PC-3 (cell line): Measurements from ENCODE around the gene EDN3. TPM values are rescaled to one million over a fixed set of nuclear protein-coding genes. Genes with fewer than 3 reads are reported as not detected.

Experiments used
- ATAC-seq: fragments of 200-7000 bp; cut with Tn5 transposase; 2 replicates; pipeline ENCODE4 v1.9.1; 2020; ENCODE audit warnings: mild to moderate bottlenecking, moderate library complexity
- BruUV-seq: library from RNA; stranded (reverse); fragments of 400-500 nt; replicated peaks from 2 replicates; lab custom pipeline; 2021; lab: Mats Ljungman, UMichigan
- CTCF ChIA-PET: fragments of 300-600 bp; sonication (Branson Sonifier 250); formaldehyde crosslinking; loops from one replicate; lab custom pipeline; 2022; ENCODE audit warnings: antibody characterized with exemption; lab: Charles Lee
- POLR2A ChIA-PET: fragments of 300-600 bp; sonication (Branson Sonifier 250); formaldehyde crosslinking; loops from one replicate; lab custom pipeline; 2022; ENCODE audit warnings: antibody characterized with exemption; ENCODE audit not compliant: unreplicated experiment; lab: Charles Lee
- DNase-seq: peaks from one replicate; pipeline ENCODE4 v3.0.0-alpha.2; 2015
- H2AFZ ChIP-seq: fragments of 300-600 bp; sonication (generic); 2 replicates; pipeline ENCODE4 v1.6.0; 2016; ENCODE audit warnings: antibody characterized with exemption, low read length
- H3F3A ChIP-seq: fragments of 300-600 bp; sonication (generic); one replicate; pipeline ENCODE4 v1.6.0; 2017; ENCODE audit warnings: antibody characterized with exemption, low read length, control low read depth, mild to moderate bottlenecking; ENCODE audit not compliant: unreplicated experiment
- H3K27ac ChIP-seq: fragments of 300-600 bp; sonication (generic); 2 replicates; pipeline ENCODE4 v1.5.1; 2016; ENCODE audit warnings: mild to moderate bottlenecking, low read length
- H3K27me3 ChIP-seq: fragments of 300-600 bp; sonication (generic); 2 replicates; pipeline ENCODE4 v1.6.1; 2016; ENCODE audit warnings: low read length, mixed read lengths
- H3K36me3 ChIP-seq: fragments of 300-600 bp; sonication (generic); 2 replicates; pipeline ENCODE4 v1.6.1; 2016; ENCODE audit warnings: low read depth, mixed run types, low read length, mixed read lengths
- H3K4me1 ChIP-seq: fragments of 300-600 bp; sonication (generic); 2 replicates; pipeline ENCODE4 v1.5.1; 2016; ENCODE audit warnings: low read length; ENCODE audit not compliant: insufficient read depth
- H3K4me2 ChIP-seq: fragments of 300-600 bp; sonication (generic); 2 replicates; pipeline ENCODE4 v1.6.0; 2016; ENCODE audit warnings: low read length
- H3K4me3 ChIP-seq: fragments of 300-600 bp; sonication (generic); 2 replicates; pipeline ENCODE4 v1.5.1; 2016; ENCODE audit warnings: mild to moderate bottlenecking, low read length, mixed read lengths
- H3K79me2 ChIP-seq: fragments of 300-600 bp; sonication (generic); 2 replicates; pipeline ENCODE4 v1.6.1; 2017; ENCODE audit warnings: low read length, mixed read lengths
- H3K9ac ChIP-seq: fragments of 300-600 bp; sonication (generic); 2 replicates; pipeline ENCODE4 v1.6.0; 2016; ENCODE audit warnings: mild to moderate bottlenecking, low read length
- H3K9me2 ChIP-seq: fragments of 300-600 bp; sonication (generic); replicated peaks from 2 replicates; pipeline ENCODE4 v1.6.1; 2016; ENCODE audit warnings: mixed run types, low read length, mixed read lengths
- H3K9me3 ChIP-seq: fragments of 300-600 bp; sonication (generic); 2 replicates; pipeline ENCODE4 v1.6.1; 2016; ENCODE audit warnings: low read length, mixed read lengths
- H4K20me1 ChIP-seq: fragments of 300-600 bp; sonication (generic); 2 replicates; pipeline ENCODE4 v1.6.1; 2016; ENCODE audit warnings: low read length, mixed read lengths
- CTCF ChIP-seq: fragments of 300-600 bp; sonication (generic); conservative IDR thresholded peaks from 2 replicates; pipeline ENCODE4 v1.5.1; 2017; ENCODE audit warnings: antibody characterized with exemption, low read depth, mild to moderate bottlenecking, low read length
- EZH2 ChIP-seq: fragments of 300-600 bp; sonication (generic); IDR thresholded peaks from one replicate; pipeline ENCODE4 v1.6.1; 2017; ENCODE audit warnings: antibody characterized with exemption, mild to moderate bottlenecking, low read length; ENCODE audit not compliant: unreplicated experiment
- EZH2phosphoT487 ChIP-seq: fragments of 300-600 bp; sonication (generic); IDR thresholded peaks from 2 replicates; pipeline ENCODE4 v1.6.1; 2018; ENCODE audit warnings: mild to moderate bottlenecking, antibody characterized with exemption, low read length, borderline replicate concordance
- intact Hi-C: fragments of 100-400 bp; cut with micrococcal nuclease; formaldehyde crosslinking; loops from 2 replicates; pipeline ENCODE4 v1.9.0; 2023
- total RNA-seq: library from RNA; depleted of rRNA; stranded (reverse); fragments of >200 nt; gene quantifications from 2 replicates; pipeline ENCODE4 v1.2.3, GENCODE V29; 2014

Gene EDN3
- total RNA-seq, 1 experiment from 2014 or later, result not detected

GRCh38 chr20:59351157-59352040 is 51.0 kb downstream of the EDN3 start:
- H3K9ac ChIP-seq, result no peak overlapping the region
- TF ChIP-seq CTCF (no peak), EZH2phosphoT487 (no peak), EZH2 (no peak)
- intact Hi-C loops, result no loop called here
- no peaks in the 10 kb centered on the region for H3K9me2 ChIP-seq
- ATAC-seq (peak; percentile 98), DNase-seq (peak; percentile 87)
- H3K27ac ChIP-seq, result no peak overlapping the region
- no peaks in the 10 kb centered on the region for H3K36me3 ChIP-seq
- no TSS peak for BruUV-seq
- CTCF ChIA-PET, result no interaction called here
- peaks cover 6% of the 10 kb centered on the region for H3K4me1 ChIP-seq
- POLR2A ChIA-PET, result no interaction called here
- H4K20me1 ChIP-seq, result no peaks in the 10 kb centered on the region
- H2AFZ ChIP-seq, result no peak overlapping the region
- H3K4me2 ChIP-seq, result 0 out of 2 replicates have a peak overlapping the region, but pooled peaks have one; percentile 4
- H3K27me3 ChIP-seq, result peaks cover 34% of the 10 kb centered on the region
- H3K4me3 ChIP-seq, result no peak overlapping the region
- no peaks in the 10 kb centered on the region for H3K79me2 ChIP-seq
- H3K9me3 ChIP-seq, result no peaks in the 10 kb centered on the region
- no peaks in the 10 kb centered on the region for H3F3A ChIP-seq

- peaks cover 6% of the 10 kb centered on the region for H3K4me1 ChIP-seq
- CTCF ChIA-PET, result no interaction called here
- H3K4me3 ChIP-seq, result no peak overlapping the region
- H3K79me2 ChIP-seq, result no peaks in the 10 kb centered on the region
- H3K36me3 ChIP-seq, result no peaks in the 10 kb centered on the region
- POLR2A ChIA-PET, result no interaction called here
- DNase-seq, result no peak
- no peaks in the 10 kb centered on the region for H3F3A ChIP-seq
- BruUV-seq, result no TSS peak
- no peaks in the 10 kb centered on the region for H3K9me2 ChIP-seq
- H2AFZ ChIP-seq, result no peak overlapping the region
- H3K4me2 ChIP-seq, result no peak overlapping the region
- H3K27me3 ChIP-seq, result peaks cover 32% of the 10 kb centered on the region
- H3K9ac ChIP-seq, result no peak overlapping the region
- TF ChIP-seq EZH2 (no peak), CTCF (no peak), EZH2phosphoT487 (no peak)
- H4K20me1 ChIP-seq, result no peaks in the 10 kb centered on the region
- intact Hi-C loops, result no loop called here
- no peak for ATAC-seq
- H3K9me3 ChIP-seq, result no peaks in the 10 kb centered on the region
- no peak overlapping the region for H3K27ac ChIP-seq
Observed at GRCh38 chr20:59352541-59352940, 52.1 kb downstream of the EDN3 start.

- H4K20me1 ChIP-seq, result no peaks in the 10 kb centered on the region
- no peaks in the 10 kb centered on the region for H3K9me3 ChIP-seq
- DNase-seq (no peak), ATAC-seq (no peak)
- intact Hi-C loops, result no loop called here
- no TSS peak for BruUV-seq
- H3K27me3 ChIP-seq, result peaks cover 35% of the 10 kb centered on the region
- H3K79me2 ChIP-seq, result no peaks in the 10 kb centered on the region
- H3K4me1 ChIP-seq, result peaks cover 6% of the 10 kb centered on the region
- ChIA-PET CTCF (no interaction called here), POLR2A (no interaction called here)
- H3K27ac ChIP-seq, result no peak overlapping the region
- no peaks in the 10 kb centered on the region for H3K9me2 ChIP-seq
- no peak overlapping the region for H3K4me2 ChIP-seq
- H3F3A ChIP-seq, result no peaks in the 10 kb centered on the region
- TF ChIP-seq EZH2, result no peak
- TF ChIP-seq EZH2phosphoT487, result no peak
- TF ChIP-seq CTCF, result no peak
- no peak overlapping the region for H2AFZ ChIP-seq
- H3K36me3 ChIP-seq, result no peaks in the 10 kb centered on the region
- no peak overlapping the region for H3K4me3 ChIP-seq
- H3K9ac ChIP-seq, result no peak overlapping the region
Observed at GRCh38 chr20:59352990-59353389, 52.6 kb downstream of the EDN3 start.
